Upper lobe of right lung (tissue), 1 donor: Measurements from ENCODE around the gene NR1I2. TPM values are rescaled to one million over a fixed set of nuclear protein-coding genes. Genes with fewer than 3 reads are reported as not detected.

Source experiments
- ATAC-seq: fragments of 200-7000 bp; cut with Tn5 transposase; one replicate; pipeline ENCODE4 v1.9.1; 2020; ENCODE audit warnings: mild to moderate bottlenecking, moderate library complexity
- DNase-seq: peaks from one replicate; pipeline ENCODE4 v3.0.0-alpha.2; 2020
- H3K27ac ChIP-seq: fragments of 200-600 bp; one replicate; pipeline ENCODE4 v1.8.0; 2022
- H3K27me3 ChIP-seq: fragments of 200-600 bp; one replicate; pipeline ENCODE4 v1.8.0; 2022; ENCODE audit warnings: mild to moderate bottlenecking
- H3K36me3 ChIP-seq: fragments of 200-600 bp; one replicate; pipeline ENCODE4 v1.8.0; 2022
- H3K4me1 ChIP-seq: fragments of 200-600 bp; one replicate; pipeline ENCODE4 v1.8.0; 2022
- H3K4me3 ChIP-seq: fragments of 200-600 bp; one replicate; pipeline ENCODE4 v1.8.0; 2022; ENCODE audit warnings: mild to moderate bottlenecking
- H3K9me3 ChIP-seq: fragments of 200-600 bp; one replicate; pipeline ENCODE4 v1.8.0; 2022
- CTCF ChIP-seq: fragments of 200-600 bp; IDR thresholded peaks from one replicate; pipeline ENCODE4 v1.8.0; 2022; ENCODE audit warnings: antibody characterized with exemption
- intact Hi-C: fragments of 100-400 bp; cut with DNase I; formaldehyde crosslinking; loops from one replicate; pipeline ENCODE4 v1.11.0; 2022
- total RNA-seq: library from RNA; stranded (reverse); fragmentation: NEBNext Ultra II Directional; extraction: Animal tissue kit (Norgen Biotek cat#: 25700); gene quantifications from one replicate; pipeline ENCODE4 v1.2.1, GENCODE V29; 2021
- donor health status: DM: no; HTN: yes; CAD: no; lungs with severe emphysema.

NR1I2 gene
- total RNA-seq, 1 donor from 2014 or later: not detected

GRCh38 chr3:119831941-119832371 is 50.1 kb downstream of the NR1I2 start:
- no peaks in the 10 kb centered on the region for H3K36me3 ChIP-seq
- no peaks in the 10 kb centered on the region for H3K27me3 ChIP-seq
- no peak for ATAC-seq
- no peak for TF ChIP-seq CTCF
- H3K4me3 ChIP-seq: no peak overlapping the region
- H3K27ac ChIP-seq: no peak overlapping the region
- H3K9me3 ChIP-seq: no peaks in the 10 kb centered on the region
- no peak for DNase-seq
- no peaks in the 10 kb centered on the region for H3K4me1 ChIP-seq
- intact Hi-C loops: no loop called here

- no peak for TF ChIP-seq CTCF
- H3K4me1 ChIP-seq: no peaks in the 10 kb centered on the region
- no peak overlapping the region for H3K4me3 ChIP-seq
- no peaks in the 10 kb centered on the region for H3K36me3 ChIP-seq
- intact Hi-C loops: no loop called here
- H3K27me3 ChIP-seq: no peaks in the 10 kb centered on the region
- ATAC-seq (peak; percentile 77), DNase-seq (no peak)
- no peak overlapping the region for H3K27ac ChIP-seq
- no peaks in the 10 kb centered on the region for H3K9me3 ChIP-seq
Observed at GRCh38 chr3:119834754-119835370, 53.0 kb downstream of the NR1I2 start.

- Histone ChIP-seq H3K36me3 (no peaks in the 10 kb centered on the region), H3K27me3 (no peaks in the 10 kb centered on the region), H3K4me1 (no peaks in the 10 kb centered on the region), H3K27ac (no peak overlapping the region), H3K9me3 (no peaks in the 10 kb centered on the region), H3K4me3 (no peak overlapping the region)
- no peak for DNase-seq
- no peak for TF ChIP-seq CTCF
- intact Hi-C loops: no loop called here
- no peak for ATAC-seq
Observed at GRCh38 chr3:119835556-119835955, 53.7 kb downstream of the NR1I2 start.

- Histone ChIP-seq H3K9me3 (no peaks in the 10 kb centered on the region), H3K4me3 (no peak overlapping the region), H3K27me3 (no peaks in the 10 kb centered on the region), H3K4me1 (no peaks in the 10 kb centered on the region), H3K36me3 (peaks cover 17% of the 10 kb centered on the region), H3K27ac (no peak overlapping the region)
- intact Hi-C loops: no loop called here
- DNase-seq (no peak), ATAC-seq (no peak)
- TF ChIP-seq CTCF: no peak
Observed at GRCh38 chr3:119841808-119842471, 60.0 kb downstream of the NR1I2 start.

GRCh38 chr3:119849126-119849525 is 67.2 kb downstream of the NR1I2 start:
- Histone ChIP-seq H3K4me3 (no peak overlapping the region), H3K36me3 (no peaks in the 10 kb centered on the region), H3K27ac (no peak overlapping the region), H3K27me3 (no peaks in the 10 kb centered on the region), H3K4me1 (no peaks in the 10 kb centered on the region), H3K9me3 (no peaks in the 10 kb centered on the region)
- intact Hi-C loops: no loop called here
- no peak for ATAC-seq
- TF ChIP-seq CTCF: no peak
- no peak for DNase-seq
